NT2/D1 (cell line): ENCODE results near the gene LPO.

Source experiments
- SUZ12 ChIP-seq: IDR thresholded peaks from 2 replicates; pipeline ENCODE4 v1.6.1; 2011; ENCODE audit not compliant: insufficient read length, insufficient read depth; ENCODE audit errors: extremely low read depth
- YY1 ChIP-seq: IDR thresholded peaks from 2 replicates; pipeline ENCODE4 v1.6.1; 2011; ENCODE audit not compliant: insufficient read length, insufficient read depth

DNA sequence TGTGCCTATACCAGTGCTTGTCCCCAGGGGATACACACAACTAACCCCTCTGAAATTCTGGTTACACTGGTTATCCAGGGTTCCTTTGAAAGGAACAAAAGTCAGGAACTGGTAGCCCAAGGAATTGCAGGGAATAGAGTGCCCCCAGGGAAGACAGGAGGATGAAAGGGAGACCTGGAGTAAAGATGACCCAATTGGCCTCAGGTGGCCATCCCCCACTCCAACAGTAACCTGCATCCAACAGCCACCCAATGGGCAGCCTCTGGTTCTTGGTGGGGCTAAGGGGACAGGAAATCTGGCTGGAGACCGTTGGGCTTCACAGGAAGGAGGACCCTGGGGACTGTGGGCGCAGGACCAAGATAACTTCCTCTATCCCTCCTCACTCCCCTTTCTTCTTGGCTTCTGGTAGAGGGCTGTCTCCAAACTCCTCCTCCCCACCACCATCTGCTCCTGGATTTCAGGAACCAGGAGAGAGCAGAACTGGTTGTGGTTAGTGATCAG lies 43.2 kb downstream of the LPO start:
- TF ChIP-seq YY1 = no peak
- TF ChIP-seq SUZ12 = no peak
